Kidney epithelial cell (primary cell): ENCODE measurements around the gene MORF4L2. TPM values are rescaled to one million over a fixed set of nuclear protein-coding genes. Genes with fewer than 3 reads are reported as not detected.
A peak's percentile ranks its signal among the peaks of the same experiment; 100 is the strongest.

Source experiments
- DNase-seq: peaks from one replicate; pipeline ENCODE4 v3.0.0-alpha.2; 2010; ENCODE audit warnings: low read depth
- H3K27me3 ChIP-seq: 2 replicates; pipeline ENCODE4 v1.6.0; 2011; ENCODE audit warnings: low read length; ENCODE audit not compliant: control insufficient read depth, insufficient read depth
- H3K36me3 ChIP-seq: 2 replicates; pipeline ENCODE4 v1.5.1; 2011; ENCODE audit warnings: low read length; ENCODE audit not compliant: control insufficient read depth, insufficient read depth
- H3K4me3 ChIP-seq: 2 replicates; pipeline ENCODE4 v1.5.1; 2011; ENCODE audit warnings: low read depth, mild to moderate bottlenecking, control low read depth, low read length
- CTCF ChIP-seq: IDR thresholded peaks from 2 replicates; pipeline ENCODE4 v1.5.1; 2011; ENCODE audit warnings: mild to moderate bottlenecking, moderate library complexity, low read length, control low read depth, inconsistent platforms; ENCODE audit not compliant: insufficient read depth, poor library complexity, severe bottlenecking
- total RNA-seq: library from RNA; depleted of rRNA; stranded (reverse); fragments of >200 nt; gene quantifications from 2 replicates; pipeline ENCODE4 v1.2.3, GENCODE V29; 2015

The MORF4L2 gene
- total RNA-seq, 1 donor from 2014 or later, result 373 TPM

DNA sequence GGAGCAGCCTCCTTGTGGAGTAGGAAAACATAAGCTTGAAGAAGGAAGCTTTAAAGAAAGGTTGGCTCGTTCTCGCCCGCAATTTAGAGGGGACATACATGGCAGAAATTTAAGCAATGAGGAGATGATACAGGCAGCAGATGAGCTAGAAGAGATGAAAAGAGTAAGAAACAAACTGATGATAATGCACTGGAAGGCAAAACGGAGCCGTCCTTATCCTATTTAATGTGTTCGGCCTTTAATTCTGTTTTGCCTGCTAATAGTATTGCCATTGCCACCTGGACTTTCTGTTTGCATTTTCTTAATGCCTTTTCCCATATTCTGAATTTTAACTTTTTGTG is 56.4 kb downstream of the MORF4L2 start:
- no peaks in the 10 kb centered on the region for H3K36me3 ChIP-seq
- DNase-seq, result no peak
- H3K27me3 ChIP-seq, result no peaks in the 10 kb centered on the region
- TF ChIP-seq CTCF, result no peak
- H3K4me3 ChIP-seq, result peak overlapping the region; percentile 51

DNA sequence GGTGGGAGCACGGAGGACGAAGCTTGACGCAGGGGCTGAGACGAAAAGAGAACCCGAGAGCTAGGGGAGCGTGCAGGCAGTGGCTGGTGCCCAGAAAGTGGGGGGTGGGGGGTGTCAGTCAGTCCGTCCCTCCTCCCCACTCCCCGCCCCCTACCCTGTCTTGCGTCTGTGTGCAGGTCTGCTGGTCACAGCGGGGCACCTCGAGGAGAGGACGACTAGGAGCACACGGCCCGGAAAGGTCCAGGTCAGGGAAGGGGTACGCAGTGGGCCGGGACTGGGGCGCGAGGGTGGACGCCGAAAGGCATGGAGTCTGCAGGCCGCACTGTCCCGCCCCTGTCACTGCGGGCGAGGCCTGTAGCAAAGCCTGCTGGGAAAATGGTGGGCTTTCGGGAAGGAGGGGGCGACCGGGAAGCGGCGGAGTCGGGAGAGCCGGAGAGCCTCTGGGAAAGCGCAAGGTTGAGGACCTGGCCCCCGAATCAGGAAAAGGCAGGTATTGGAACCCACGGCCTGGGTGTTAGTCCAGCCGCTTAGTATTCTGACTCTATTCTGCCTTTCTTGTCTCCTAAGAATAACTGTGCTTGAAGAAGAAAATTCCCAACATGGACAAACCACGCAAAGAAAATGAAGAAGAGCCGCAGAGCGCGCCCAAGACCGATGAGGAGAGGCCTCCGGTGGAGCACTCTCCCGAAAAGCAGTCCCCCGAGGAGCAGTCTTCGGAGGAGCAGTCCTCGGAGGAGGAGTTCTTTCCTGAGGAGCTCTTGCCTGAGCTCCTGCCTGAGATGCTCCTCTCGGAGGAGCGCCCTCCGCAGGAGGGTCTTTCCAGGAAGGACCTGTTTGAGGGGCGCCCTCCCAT is 57.0 kb downstream of the MORF4L2 start:
- no peak for DNase-seq
- no peaks in the 10 kb centered on the region for H3K36me3 ChIP-seq
- H3K4me3 ChIP-seq, result peak overlapping the region; percentile 51
- no peaks in the 10 kb centered on the region for H3K27me3 ChIP-seq
- TF ChIP-seq CTCF, result peak; percentile 71

DNA sequence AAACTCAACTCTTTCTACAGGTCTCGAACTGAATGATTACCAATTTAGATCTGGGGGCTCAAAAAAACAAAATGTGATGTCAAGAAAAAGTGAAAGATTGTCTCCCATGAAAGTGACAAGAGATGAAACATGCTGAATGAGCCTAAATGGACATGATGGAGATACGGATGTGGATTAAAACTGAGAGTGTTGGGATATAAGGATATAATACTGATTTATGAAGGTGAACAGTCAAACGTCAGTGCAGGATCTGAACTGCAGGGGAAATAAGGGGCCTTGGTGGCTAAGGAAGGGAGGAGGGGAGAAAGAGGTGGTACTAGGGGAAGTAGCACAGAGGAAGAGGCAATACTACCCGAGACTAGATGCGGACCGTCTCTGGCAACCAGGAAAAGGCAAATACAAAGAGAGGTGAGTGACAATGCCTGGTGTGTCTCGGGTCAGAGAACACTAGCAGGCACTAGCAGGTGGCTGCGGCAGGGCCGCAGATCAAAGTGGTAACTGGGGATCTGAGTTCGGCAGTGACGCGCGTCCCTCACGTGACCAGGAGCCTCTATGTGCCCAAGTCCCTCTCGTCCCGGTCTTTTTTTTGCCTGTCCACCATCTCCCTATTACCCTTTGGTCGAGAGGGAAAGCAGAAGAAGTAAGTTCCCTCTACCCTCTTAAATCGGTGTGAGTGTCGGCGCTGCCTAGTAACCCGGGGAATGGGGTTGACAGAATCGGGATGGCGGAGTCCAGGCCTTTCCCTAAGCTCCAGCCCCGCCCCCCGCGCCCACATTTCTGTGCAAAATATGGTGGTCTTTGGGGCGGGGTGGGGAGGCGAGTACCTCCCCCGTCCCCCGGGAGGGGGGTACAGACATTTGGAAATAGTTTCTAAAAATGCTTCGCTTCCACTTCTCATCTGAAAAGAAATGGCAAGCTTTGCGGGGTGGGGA is 57.8 kb downstream of the MORF4L2 start, which contains the start of gene TCEAL1:
TSS of gene TCEAL1 (plus strand) at position 590 of the 932 bp plus-strand sequence. CDS start 942 bp downstream, outside the sequence.
- no peak for TF ChIP-seq CTCF
- peak within 1 kb of the TSS; percentile 51 for H3K4me3 ChIP-seq
- H3K27me3 ChIP-seq, result no peaks in the 10 kb centered on the region
- H3K36me3 ChIP-seq, result no peaks in the 10 kb centered on the region
- no peak for DNase-seq

DNA sequence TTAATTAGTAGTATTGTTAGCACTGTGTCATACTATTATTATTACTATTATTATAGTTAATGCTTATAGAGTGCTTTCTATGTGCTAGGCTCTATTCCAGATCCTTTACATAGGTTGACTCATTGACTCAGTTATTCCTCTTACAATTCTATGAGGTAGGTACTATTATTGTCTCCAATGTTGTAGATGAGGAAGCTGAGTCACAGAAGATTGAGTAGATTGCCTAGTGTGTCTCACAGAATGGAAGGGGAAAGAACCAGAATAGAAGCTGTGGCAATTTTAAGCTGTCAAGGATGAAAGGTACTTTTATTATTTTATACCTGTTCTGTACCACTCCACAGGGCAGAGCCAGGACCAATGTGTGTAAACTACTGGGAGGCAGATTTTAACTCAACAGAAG is 59.6 kb downstream of the MORF4L2 start:
- Histone ChIP-seq H3K27me3 (no peaks in the 10 kb centered on the region), H3K4me3 (no peak overlapping the region), H3K36me3 (no peaks in the 10 kb centered on the region)
- no peak for DNase-seq
- TF ChIP-seq CTCF, result no peak

Other genes with a start within 250 kb of the MORF4L2 start
- gene RAB40A, start 167.2 kb downstream of the MORF4L2 start, total RNA-seq, result 0.13 TPM in 1 of 2 replicates, not detected in the other
- gene TCEAL4, start 101.2 kb downstream of the MORF4L2 start, total RNA-seq, result 51.0 and 62.0 TPM in 2 replicates
- gene TCEAL3, start 78.7 kb downstream of the MORF4L2 start, total RNA-seq, result 10.5 and 14.9 TPM in 2 replicates
- 13.3 and 19.0 TPM in 2 replicates for gene TCEAL1, start 57.7 kb downstream of the MORF4L2 start, total RNA-seq
- gene TMEM31, start 24.2 kb upstream of the MORF4L2 start, total RNA-seq, result not detected in 2 replicates
- not detected in 2 replicates for gene PLP1, start 90.1 kb upstream of the MORF4L2 start, total RNA-seq
- 0.33 and 0.34 TPM in 2 replicates for gene RAB9B, start 145.6 kb upstream of the MORF4L2 start, total RNA-seq